Measurements from ENCODE around the gene PTPRM.

PTPRM gene

GRCh38 chr18:7661207-7661606 is 94.1 kb downstream of the PTPRM start:
- Histone ChIP-seq H3K27ac (no peak overlapping the region), H3K4me1 (ENCODE audit: control insufficient read depth in 1 of 2, insufficient read depth in 1 of 2, low read depth in 1 of 2, low read length in 1 of 2) (no peaks in the 10 kb centered on the region), H3K4me3 (ENCODE audit: low read depth in 1 of 2, low read length in 1 of 2) (no peak overlapping the region), H3K36me3 (no peaks in the 10 kb centered on the region), H3K27me3 (no peaks in the 10 kb centered on the region), H3K9me3 (no peaks in the 10 kb centered on the region)
- TF ChIP-seq, protein P1, sequence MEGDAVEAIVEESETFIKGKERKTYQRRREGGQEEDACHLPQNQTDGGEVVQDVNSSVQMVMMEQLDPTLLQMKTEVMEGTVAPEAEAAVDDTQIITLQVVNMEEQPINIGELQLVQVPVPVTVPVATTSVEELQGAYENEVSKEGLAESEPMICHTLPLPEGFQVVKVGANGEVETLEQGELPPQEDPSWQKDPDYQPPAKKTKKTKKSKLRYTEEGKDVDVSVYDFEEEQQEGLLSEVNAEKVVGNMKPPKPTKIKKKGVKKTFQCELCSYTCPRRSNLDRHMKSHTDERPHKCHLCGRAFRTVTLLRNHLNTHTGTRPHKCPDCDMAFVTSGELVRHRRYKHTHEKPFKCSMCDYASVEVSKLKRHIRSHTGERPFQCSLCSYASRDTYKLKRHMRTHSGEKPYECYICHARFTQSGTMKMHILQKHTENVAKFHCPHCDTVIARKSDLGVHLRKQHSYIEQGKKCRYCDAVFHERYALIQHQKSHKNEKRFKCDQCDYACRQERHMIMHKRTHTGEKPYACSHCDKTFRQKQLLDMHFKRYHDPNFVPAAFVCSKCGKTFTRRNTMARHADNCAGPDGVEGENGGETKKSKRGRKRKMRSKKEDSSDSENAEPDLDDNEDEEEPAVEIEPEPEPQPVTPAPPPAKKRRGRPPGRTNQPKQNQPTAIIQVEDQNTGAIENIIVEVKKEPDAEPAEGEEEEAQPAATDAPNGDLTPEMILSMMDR (IDR thresholded peaks at IDR 0.05): no peak

DNA sequence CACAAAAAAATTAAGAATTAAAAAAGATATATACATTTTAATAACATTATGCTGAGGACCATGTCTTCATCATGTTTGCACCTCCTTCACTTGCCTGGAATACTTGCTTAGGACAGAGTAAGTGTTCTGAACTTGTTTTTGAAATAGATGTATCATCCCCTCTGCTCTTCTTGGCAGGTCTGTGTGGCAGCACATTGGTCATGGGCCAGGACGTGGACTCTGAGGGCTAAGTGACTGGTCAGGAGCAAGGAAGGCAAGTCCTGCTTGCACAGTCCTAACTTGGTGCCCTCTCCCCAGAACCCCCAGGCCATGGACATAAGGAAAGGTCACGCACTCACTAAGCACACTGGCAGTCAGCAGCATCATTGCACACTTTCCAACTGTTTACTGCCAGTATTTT is 95.8 kb downstream of the PTPRM start:
- Histone ChIP-seq H3K4me3 (ENCODE audit: low read depth in 1 of 2, low read length in 1 of 2) (no peak overlapping the region), H3K27ac (no peak overlapping the region), H3K9me3 (no peaks in the 10 kb centered on the region), H3K4me1 (ENCODE audit: control insufficient read depth in 1 of 2, insufficient read depth in 1 of 2, low read depth in 1 of 2, low read length in 1 of 2) (no peaks in the 10 kb centered on the region), H3K36me3 (no peaks in the 10 kb centered on the region), H3K27me3 (no peaks in the 10 kb centered on the region)
- TF ChIP-seq, protein P1 (IDR thresholded peaks at IDR 0.05): no peak

DNA sequence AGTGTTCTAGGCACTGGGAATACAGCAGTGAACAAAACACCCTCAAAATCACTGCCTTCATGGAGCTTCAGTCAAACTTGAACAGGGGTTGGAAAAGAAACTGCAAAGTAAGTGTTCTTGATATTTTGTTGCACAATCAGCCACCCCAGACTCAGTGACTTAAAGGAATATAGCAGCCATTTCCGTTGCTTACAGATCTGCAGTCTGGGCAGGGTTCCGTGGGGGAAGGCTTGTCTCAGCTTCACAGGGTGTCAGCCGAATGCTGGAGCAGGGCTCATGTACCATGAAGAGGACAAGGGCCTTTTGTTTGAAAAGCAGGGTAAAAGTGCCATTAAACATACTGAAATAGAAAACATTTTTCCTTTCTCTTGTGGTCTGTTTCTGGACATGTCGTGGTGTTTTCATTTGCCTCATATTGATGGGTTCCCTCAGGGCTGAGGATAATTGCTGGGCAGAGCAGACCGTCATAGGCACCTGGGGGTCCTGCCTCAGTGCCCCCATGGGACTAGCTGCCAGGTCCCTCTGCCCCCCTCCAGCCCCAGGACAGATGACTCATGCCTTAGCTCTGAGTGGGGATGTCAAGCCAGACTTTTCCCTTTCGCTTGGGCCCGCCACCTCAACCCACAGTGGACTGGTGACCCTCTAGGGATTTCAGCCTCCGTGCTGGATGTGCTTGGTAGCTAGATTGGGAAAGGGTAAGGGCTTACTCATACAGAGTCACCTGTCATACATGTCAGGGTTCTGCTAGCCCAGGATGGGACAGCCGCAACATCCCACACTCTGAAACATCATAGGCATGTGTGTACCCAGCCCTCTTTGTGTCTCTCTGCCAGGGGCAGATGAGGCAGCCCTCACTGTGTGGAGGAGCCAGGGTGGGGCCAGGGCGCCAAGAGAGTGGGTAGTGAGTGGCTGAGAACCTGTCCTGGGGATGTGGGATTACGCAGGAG is 96.5 kb downstream of the PTPRM start:
- Histone ChIP-seq H3K4me3 (ENCODE audit: low read depth in 1 of 2, low read length in 1 of 2) (no peak overlapping the region), H3K36me3 (no peaks in the 10 kb centered on the region), H3K4me1 (ENCODE audit: control insufficient read depth in 1 of 2, insufficient read depth in 1 of 2, low read depth in 1 of 2, low read length in 1 of 2) (no peaks in the 10 kb centered on the region), H3K27me3 (no peaks in the 10 kb centered on the region), H3K9me3 (no peaks in the 10 kb centered on the region), H3K27ac (no peak overlapping the region)
- TF ChIP-seq, protein P1 (IDR thresholded peaks at IDR 0.05): no peak

- TF ChIP-seq, protein P1 (IDR thresholded peaks at IDR 0.05): no peak
- H3K27ac ChIP-seq: no peak overlapping the region
- no peaks in the 10 kb centered on the region for H3K36me3 ChIP-seq
- no peaks in the 10 kb centered on the region for H3K4me1 ChIP-seq (ENCODE audit: control insufficient read depth in 1 of 2, insufficient read depth in 1 of 2, low read depth in 1 of 2, low read length in 1 of 2)
- H3K4me3 ChIP-seq (ENCODE audit: low read depth in 1 of 2, low read length in 1 of 2): no peak overlapping the region
- H3K27me3 ChIP-seq: no peaks in the 10 kb centered on the region
- no peaks in the 10 kb centered on the region for H3K9me3 ChIP-seq
Measured at GRCh38 chr18:7666195-7666776, 99.2 kb downstream of the PTPRM start.

- no peak overlapping the region for H3K27ac ChIP-seq
- H3K36me3 ChIP-seq: no peaks in the 10 kb centered on the region
- H3K27me3 ChIP-seq: no peaks in the 10 kb centered on the region
- H3K9me3 ChIP-seq: no peaks in the 10 kb centered on the region
- TF ChIP-seq, protein P1 (IDR thresholded peaks at IDR 0.05): no peak
- H3K4me1 ChIP-seq (ENCODE audit: control insufficient read depth in 1 of 2, insufficient read depth in 1 of 2, low read depth in 1 of 2, low read length in 1 of 2): no peaks in the 10 kb centered on the region
- H3K4me3 ChIP-seq (ENCODE audit: low read depth in 1 of 2, low read length in 1 of 2): no peak overlapping the region
Measured at GRCh38 chr18:7668392-7668791, 101.3 kb downstream of the PTPRM start.

Data from neutrophil (primary cell).